Measurements from ENCODE around the gene HOXB13. TPM values are rescaled to one million over a fixed set of nuclear protein-coding genes. Genes with fewer than 3 reads are reported as not detected.

Gene HOXB13
- total and polyA plus RNA-seq, 2 experiments from 2014 or later = not detected

GRCh38 chr17:48723423-48724250 lies 4.9 kb downstream of the HOXB13 start:
- peaks cover 100% of the 10 kb centered on the region for H3K27me3 ChIP-seq
- no peaks in the 10 kb centered on the region for H3K4me1 ChIP-seq (ENCODE audit: low read depth)
- no peak for TF ChIP-seq CTCF (IDR thresholded peaks at IDR 0.05; ENCODE audit: low read depth, low read length)
- H3K9me3 ChIP-seq (ENCODE audit: low read depth) = no peaks in the 10 kb centered on the region
- peak in 1 of 2 donors; percentile 14 for DNase-seq (ENCODE audit: low read depth in 1 of 2, low spot score in 1 of 2)
- H3K27ac ChIP-seq = no peak overlapping the region
- no peak overlapping the region for H3K4me3 ChIP-seq
- H3K36me3 ChIP-seq = no peaks in the 10 kb centered on the region

DNA sequence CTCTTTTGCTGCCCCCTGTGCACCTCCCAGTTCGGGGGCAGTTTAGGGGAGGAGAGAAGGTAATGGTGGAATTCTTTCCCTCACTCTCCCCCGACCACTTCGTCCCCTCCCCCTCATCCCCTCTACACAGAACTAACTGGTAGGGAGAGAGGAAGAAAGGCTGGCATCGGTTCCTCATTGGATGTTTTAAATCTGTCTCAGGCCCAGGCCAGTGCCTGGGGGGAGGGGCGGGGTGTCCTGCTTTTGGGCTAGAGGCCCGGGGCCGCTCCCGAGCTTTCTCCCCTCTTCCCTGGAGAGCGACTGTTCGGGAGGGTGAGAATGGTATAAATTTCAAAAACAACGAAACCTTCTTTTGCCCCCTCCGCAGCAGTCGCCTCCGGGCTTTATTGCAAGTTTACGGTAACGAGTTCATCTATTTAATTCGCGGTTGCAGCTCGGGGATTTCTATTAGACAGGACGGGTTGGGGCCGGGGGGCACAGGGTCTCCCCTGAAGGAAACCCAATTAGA lies 5.6 kb downstream of the HOXB13 start, which contains the start of gene PRAC2:
Gene PRAC2, plus strand, starts transcription at position 271 of the 508 bp plus-strand sequence. CDS start 1,226 bp downstream, outside the sequence.
- H3K27me3 ChIP-seq = peaks cover 100% of the 10 kb centered on the region
- no peak for TF ChIP-seq CTCF (IDR thresholded peaks at IDR 0.05; ENCODE audit: low read depth, low read length)
- H3K36me3 ChIP-seq = no peaks in the 10 kb centered on the region
- H3K27ac ChIP-seq = no peak within 1 kb of the TSS
- no peak within 1 kb of the TSS for H3K4me3 ChIP-seq
- no peak for DNase-seq (ENCODE audit: low read depth in 1 of 2, low spot score in 1 of 2)
- H3K4me1 ChIP-seq (ENCODE audit: low read depth) = no peaks in the 10 kb centered on the region
- H3K9me3 ChIP-seq (ENCODE audit: low read depth) = no peaks in the 10 kb centered on the region

GRCh38 chr17:48722201-48722907 lies 6.2 kb downstream of the HOXB13 start, which contains the start of gene PRAC1:
Gene PRAC1, minus strand, starts transcription at chr17:48722518. Its CDS starts 126 bp downstream, at chr17:48722392.
- DNase-seq (ENCODE audit: low read depth in 1 of 2, low spot score in 1 of 2) = no peak
- peaks cover 100% of the 10 kb centered on the region for H3K27me3 ChIP-seq
- H3K9me3 ChIP-seq (ENCODE audit: low read depth) = no peaks in the 10 kb centered on the region
- no peaks in the 10 kb centered on the region for H3K36me3 ChIP-seq
- no peak for TF ChIP-seq CTCF (IDR thresholded peaks at IDR 0.05; ENCODE audit: low read depth, low read length)
- no peak within 1 kb of the TSS for H3K27ac ChIP-seq
- H3K4me3 ChIP-seq = no peak within 1 kb of the TSS
- no peaks in the 10 kb centered on the region for H3K4me1 ChIP-seq (ENCODE audit: low read depth)

GRCh38 chr17:48721009-48721402 lies 7.5 kb downstream of the HOXB13 start:
- peaks cover 100% of the 10 kb centered on the region for H3K27me3 ChIP-seq
- no peaks in the 10 kb centered on the region for H3K36me3 ChIP-seq
- no peak overlapping the region for H3K4me3 ChIP-seq
- TF ChIP-seq CTCF (IDR thresholded peaks at IDR 0.05; ENCODE audit: low read depth, low read length) = no peak
- no peak overlapping the region for H3K27ac ChIP-seq
- H3K4me1 ChIP-seq (ENCODE audit: low read depth) = no peaks in the 10 kb centered on the region
- no peaks in the 10 kb centered on the region for H3K9me3 ChIP-seq (ENCODE audit: low read depth)
- DNase-seq (ENCODE audit: low read depth in 1 of 2, low spot score in 1 of 2) = no peak

- H3K27ac ChIP-seq = no peak overlapping the region
- no peaks in the 10 kb centered on the region for H3K9me3 ChIP-seq (ENCODE audit: low read depth)
- DNase-seq (ENCODE audit: low read depth in 1 of 2, low spot score in 1 of 2) = no peak
- H3K27me3 ChIP-seq = peaks cover 100% of the 10 kb centered on the region
- H3K4me3 ChIP-seq = no peak overlapping the region
- no peaks in the 10 kb centered on the region for H3K36me3 ChIP-seq
- no peaks in the 10 kb centered on the region for H3K4me1 ChIP-seq (ENCODE audit: low read depth)
- no peak for TF ChIP-seq CTCF (IDR thresholded peaks at IDR 0.05; ENCODE audit: low read depth, low read length)
Observed at GRCh38 chr17:48720266-48721008, 8.1 kb downstream of the HOXB13 start.
